Astrocyte of the hippocampus (primary cell): ENCODE measurements around the gene ATP2B3.
A peak's percentile ranks its signal among the peaks of the same experiment; 100 is the strongest.

Experiments
- DNase-seq: peaks from one replicate; pipeline ENCODE4 v3.0.0; 2011; ENCODE audit warnings: low read depth, low spot score

ATP2B3 gene

DNA sequence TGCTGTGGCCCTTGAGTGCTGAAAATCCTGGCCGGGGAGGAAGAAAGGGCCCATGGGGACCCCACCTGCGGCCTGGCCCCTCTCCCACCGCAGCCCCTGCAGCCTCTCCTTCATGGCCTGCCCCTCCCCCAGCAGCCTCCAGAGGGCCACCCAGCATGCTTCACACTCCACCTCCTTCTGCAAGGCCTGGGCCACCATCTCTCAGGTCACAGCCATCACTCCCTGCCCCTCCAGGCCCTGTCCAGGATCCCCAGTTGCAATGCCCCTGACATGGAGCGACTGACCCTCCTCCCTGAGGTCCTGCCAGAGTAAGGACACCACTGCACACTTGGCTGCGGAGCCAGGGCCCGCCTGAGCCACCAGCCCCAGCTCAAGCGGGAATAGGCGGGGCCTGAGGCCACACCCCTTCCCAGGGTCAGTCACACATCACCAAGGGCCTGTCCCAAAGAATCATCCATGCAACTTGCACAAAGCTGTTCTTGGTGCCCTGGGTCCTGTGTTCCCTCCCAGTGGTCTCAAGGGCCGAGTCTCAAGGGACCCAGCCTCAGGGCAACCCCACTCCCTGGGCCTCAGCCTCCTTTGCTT is 48.6 kb downstream of the ATP2B3 start:
- DNase-seq, result no peak

DNA sequence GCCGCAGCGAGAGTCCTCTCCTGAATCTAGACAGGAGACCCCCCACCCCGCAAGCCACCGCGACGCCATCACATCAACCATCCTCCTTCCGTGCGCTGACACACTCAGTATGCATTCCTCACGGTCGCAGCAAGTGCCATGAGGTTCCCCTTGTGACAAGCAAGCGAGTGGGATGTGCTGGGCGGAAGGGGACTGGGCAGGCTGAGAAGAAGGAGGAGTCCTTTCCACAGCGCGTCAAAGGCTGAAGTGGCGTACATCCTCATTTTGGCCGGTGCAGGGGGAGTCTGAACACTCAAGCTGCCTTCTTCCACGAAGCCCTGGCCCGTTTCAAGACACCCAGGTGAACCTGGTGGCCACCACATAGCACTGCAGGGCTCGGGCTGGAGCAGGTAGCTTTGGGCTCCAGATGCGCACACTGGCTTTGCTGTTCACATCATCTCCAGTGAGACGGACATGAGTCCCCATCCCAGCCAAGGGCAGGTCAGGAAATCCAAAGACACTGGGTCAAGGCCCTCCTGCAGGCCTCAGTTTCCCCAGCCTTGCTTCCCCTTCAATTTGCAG is 51.1 kb downstream of the ATP2B3 start:
- DNase-seq, result no peak

DNA sequence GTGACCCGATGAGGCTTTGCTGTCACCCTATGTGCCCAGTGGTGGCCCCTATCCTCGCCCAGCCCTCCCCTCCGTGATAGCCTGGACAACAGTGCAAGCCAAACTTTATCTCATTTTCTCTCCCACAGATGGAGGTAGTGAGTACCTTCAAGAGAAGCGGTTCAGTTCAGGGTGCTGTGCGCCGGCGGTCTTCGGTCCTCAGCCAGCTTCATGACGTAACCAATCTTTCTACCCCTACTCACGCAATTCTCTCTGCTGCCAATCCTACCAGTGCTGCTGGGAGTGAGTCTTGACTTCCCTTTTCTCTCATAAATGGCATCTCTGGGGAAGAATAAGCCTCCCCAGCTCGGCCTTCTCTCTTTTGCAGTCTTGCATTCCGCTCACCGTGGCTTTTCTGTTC is 52.0 kb downstream of the ATP2B3 start:
- no peak for DNase-seq

DNA sequence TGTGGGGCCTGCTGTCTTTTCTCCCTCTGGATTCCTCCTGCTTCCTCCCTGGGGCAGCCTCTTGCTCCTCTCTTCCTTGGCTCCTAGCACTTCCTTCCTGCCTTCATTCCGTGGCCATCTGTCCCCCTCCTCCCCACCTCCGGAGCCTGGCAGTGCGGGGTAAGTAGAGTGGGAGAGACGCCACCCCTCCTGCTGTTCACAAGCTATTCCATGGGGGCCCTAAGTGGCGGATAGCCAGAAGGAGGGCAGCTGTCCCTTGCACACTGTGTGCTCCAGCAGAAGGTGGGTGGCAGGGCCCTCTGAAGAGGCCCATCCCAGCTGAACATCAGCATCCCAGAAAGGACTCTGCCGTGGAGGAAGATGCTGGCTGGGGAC is 54.1 kb downstream of the ATP2B3 start:
- no peak for DNase-seq

DNA sequence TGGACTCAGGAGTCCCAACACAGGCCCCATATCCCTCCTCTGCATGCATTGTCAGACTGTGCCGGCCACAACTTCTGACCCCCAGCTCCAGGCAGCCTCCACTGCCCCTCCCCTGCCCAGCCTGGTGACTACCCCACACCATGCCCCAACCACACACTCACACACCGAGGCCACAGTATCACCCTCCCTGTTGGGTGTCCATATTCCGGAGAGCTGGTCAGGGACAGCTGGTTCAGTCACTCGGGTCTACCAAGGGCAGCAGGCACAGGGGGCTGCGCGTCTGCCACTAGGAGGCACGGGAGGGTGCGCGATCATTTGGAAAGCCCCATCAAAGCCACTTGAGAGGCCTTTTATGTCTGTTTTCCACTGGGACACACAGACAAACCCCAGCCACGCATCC is 55.2 kb downstream of the ATP2B3 start:
- no peak for DNase-seq

DNA sequence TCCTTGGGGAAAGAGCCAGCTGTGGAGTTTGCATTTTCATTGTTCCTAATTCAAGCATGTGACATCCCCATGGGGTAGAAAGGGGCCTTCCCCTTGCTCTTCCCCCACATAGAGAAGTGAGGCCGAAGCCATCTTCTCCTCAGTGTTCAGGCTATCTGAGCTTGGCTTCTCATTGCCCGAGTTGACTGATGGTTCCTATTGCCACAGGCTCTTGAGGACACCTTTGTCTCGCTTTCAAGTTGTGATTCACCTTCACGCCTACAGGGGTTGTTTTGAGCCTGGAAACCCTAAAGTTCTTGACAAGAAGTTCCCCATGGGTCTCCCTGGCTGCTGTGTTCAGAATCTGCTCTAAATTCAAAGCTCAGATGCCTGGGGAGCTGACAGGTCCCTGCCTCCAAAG is 56.5 kb downstream of the ATP2B3 start:
- no peak for DNase-seq

DNA sequence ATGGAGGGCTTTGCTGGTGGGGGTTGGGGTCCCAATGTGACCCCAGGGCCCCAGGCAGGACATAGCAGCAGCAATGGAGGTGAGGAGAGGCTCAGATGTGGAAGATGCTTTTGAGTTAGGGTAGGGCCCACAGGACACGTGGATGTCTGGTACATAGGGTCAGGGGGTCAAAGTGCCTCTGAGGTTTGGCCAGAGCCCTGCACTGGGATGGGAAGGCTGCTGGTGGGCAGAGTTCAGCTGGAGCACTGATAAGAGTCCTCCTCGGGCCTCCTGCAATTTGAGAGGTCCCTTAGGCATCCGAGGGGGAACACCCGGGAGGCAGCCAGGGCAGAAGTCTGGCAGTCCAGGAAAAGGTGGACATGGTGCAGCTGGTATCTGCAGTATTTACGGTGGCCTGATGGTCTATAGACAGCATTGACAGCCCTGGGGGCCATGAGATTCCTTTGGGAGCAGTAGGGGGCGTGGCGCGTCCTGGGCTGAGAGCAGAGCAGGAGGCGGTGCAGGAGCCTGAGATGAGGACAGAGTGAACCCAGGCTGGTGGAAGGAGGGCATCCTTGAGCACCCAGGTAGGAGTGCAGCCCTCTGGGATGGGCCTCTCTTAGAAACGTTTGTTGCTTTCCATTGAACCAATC is 58.9 kb downstream of the ATP2B3 start:
- DNase-seq, result no peak

DNA sequence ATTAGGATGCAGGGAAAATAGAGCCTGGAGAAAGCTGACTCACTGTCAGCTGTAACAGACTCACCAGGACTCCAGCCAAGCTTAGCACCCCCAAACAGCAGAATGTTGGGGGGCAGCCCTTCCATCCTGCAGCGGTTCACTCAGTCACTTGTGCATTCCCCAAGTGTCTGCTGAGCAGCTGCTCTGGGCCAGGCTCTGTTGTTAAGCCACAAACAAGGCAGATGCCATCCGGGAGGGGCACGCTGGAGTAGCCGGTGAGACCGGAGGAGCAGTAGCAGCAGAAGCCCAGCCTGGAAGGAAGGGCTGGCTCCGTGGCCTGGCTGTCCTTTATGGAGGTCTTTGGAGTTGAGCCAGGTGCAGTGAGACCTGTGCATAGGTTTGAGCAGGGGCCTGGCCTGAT is 59.5 kb downstream of the ATP2B3 start:
- DNase-seq, result no peak

DNA sequence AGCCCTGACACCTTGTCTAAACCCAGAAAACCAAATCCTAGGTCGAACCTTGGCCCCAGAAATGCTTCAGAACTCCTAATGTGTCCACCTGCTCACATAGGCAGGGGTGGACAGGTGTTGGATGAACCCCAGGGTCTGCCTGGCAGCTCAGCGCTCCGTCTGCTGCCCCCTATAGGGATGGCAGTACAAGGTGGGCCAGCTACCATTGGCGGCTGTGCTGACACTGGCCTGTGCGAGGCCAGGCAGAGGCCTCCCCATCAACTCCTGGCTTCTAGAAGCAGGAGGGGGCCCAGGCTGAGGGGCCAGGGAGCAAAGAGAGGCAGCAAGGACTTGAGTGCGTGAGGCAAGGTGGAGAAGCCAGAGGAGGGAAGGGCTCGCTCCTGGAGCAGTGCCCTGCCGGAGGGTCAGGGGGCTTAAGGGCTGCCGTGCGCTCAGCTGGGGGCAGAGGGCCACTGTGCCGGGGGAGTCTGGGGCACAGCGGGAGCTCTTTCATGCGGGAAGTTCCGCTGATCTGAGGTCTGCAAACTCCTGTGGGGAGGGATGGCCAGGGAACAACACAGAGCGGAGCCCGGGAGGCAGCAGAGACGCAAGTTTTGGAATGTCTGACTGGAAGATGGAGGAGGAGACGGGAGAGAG is 60.9 kb downstream of the ATP2B3 start:
- DNase-seq, result no peak

DNA sequence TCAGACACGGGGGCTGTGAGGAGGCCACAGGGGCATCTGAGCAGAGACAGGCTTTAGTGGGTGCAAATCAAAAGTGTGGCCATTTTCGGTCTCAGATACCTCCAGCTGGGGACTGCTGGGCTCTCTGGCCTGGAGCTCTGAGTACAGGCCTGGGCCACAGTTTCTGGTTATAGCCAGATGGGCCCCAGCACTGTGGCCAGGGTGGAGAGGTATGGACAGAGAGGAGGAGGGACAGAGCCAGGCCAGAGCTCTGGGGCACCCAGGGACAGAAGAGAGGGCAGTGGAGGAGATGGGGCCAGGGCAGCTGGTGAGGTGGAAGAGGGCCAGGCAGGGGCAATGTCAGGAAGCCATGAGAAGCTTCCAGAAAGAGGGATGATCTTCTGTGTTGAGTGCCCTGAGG is 61.4 kb downstream of the ATP2B3 start:
- DNase-seq, result no peak

DNA sequence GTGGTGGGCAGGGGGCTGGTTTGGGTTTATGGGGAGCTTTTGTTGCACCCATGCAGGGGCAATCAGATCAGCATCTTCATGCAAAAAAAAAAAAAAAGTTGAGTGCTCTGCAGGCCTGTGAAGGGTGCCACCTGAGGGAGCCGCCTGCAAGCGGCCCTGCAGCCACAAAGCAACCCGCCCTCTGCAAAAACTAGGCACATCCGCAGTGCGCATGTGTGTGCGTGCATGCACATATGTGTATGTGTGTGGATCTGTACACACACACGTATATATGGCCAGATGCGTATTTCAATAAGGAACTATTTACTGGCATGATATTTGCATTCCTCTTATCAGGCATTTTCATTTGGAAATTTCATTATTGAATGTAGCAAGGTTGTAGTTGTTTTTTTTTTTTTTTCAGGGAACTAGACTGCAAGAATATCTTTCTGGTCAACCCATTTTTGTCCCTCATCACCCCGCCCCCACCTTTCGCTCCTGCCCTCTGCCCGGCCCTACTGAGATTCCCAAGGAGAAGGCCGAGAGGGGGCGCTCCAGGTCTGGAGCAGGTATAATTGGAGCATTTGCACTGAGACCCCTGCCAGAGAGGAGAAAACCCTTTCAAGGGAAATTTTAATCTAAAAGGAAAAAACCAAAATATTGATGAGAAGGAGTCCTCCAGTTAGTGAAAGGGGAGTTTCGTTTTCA is 63.4 kb downstream of the ATP2B3 start:
- DNase-seq, result no peak

DNA sequence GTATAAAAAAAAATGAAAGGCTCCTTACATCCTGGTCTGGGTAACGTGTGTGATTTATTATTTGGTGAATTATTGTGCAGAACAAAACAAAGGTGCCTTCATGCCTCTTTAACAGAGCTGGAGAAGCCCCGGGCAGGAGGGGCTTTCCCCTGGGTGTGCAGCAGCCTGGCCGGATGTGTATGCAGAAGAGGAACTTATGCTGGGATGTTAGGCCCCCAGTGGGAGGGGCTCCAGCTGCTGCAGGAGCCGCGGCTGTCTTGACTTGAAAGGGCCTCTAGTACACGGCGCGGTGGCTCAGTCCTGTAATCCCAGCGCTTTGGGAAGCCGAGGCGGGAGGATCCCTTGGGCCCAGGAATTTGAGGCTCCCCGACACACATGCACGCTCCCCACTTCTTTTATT is 65.5 kb downstream of the ATP2B3 start:
- DNase-seq, result peak; percentile 28

DNA sequence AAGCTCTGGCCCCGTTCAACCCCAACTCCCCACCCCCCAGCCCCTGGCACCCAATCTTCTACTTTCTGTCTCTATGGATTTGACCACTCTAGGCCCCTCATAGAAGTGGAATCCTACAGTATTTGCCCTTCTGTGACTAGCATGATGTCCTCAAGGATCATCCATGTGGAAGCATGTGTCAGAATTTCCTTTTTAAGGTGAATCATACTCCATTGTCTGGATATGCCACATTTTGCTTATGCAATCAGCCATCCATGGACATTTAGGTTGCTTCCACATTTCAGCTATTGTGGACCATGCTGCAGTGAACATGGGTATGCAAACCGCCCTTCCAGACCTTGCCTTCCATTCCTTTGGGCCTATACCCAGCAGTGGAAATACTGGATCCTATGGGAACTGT is 66.0 kb downstream of the ATP2B3 start:
- DNase-seq, result no peak

DNA sequence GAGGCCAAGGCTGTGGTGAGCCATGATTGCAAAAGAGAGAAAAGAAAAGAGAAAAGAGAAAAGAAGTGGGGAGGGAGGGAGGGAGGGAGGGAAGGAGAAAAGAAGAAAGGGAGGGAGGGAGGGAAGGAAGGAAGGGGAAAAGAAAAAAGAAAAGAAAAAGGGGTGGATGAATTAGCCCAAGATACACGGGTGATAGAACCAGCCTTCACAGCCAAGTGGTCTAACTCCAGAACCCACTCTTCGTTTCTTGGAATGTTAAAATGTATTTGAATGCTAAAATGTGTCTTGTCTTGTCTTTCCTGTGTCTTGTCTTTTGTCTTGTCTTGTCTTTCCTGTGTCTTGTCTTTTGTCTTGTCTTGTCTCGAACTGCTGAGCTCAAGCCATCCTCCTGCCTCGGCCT is 68.4 kb downstream of the ATP2B3 start:
- no peak for DNase-seq

DNA sequence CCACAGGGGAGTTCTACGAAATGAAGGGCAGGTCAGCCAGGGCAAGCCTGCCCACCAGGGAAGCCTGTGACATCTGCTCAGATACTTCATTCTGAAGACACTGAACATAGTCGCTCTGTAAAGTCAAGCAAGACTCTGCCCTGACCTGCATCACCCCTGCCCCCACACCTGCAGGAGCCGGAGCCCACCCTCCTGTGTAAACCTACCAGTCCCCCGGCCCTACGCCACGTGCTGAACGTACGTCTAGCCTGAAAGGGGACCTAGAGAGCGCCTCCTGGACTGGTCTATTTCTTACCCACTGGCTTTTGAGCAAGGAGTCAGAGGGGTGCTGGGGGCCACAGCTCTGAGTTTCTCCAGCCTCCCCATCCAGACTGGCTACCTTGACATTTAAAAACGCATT is 69.9 kb downstream of the ATP2B3 start:
- no peak for DNase-seq

DNA sequence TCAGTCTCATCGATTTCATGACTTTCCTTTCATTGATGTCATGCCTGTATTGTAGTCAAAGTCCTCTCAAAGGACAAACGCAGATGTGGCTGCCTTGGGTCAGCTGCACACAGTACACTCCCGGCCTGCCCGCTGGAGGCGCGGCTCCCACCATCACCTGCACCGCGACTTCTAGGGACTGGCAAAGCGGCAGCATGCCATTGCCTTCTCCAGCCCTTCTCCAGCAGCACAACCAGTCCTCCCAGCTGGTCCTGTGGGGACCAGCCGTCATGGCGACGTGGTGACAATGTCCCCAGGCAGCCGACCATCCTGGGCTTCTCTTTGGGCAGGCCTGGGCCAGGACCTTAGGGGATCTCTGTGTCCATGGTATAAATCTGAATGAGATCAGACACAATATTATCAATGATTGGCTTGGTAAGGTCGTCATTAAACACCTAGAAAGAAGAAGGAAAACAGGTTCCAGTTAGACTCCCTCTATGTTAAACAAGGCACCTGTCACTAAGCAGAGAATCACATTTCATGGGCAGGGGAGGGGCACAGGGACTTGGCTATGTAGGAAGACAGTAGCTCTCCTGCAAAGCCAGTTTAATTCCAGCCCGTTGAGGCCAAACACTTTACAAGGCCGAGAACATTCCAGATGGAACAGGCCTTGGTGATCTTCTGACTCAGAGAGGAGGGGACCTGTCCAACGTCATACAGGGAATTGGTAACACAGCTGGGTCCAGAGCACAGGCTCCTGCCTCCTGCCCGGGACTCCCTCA is 70.8 kb downstream of the ATP2B3 start:
- DNase-seq, result no peak

DNA sequence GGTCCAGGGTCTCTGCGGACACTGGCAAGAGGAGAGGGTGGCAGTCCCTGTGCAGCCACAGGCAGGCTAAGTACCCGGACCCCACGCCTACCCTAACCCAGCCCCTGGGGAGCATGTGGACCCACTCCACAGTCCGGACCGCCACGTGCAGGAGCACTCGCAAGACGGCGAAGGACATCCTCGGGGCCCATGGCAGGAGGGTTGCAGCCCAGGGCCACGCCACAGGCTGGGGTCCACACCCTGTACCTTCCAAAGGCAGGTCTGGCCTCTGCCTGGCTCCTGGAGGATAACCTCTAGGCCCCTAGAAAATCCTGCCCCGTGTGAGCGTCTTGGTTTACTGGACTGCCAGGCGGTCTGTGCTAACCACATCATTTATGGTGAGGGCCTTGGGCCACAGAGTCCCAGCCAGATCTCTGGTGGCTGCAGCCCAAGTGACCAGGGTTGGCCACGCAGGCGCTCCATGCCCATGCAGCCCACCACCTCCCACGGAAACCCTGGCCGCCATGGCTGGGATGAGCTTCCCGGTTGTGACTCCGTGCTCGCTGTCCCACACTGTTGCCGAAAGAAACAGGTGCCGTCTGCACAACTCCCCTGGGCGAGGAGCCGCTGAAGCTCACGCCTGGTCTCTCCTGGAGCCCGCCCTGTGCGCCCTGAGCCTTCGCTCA is 71.5 kb downstream of the ATP2B3 start:
- no peak for DNase-seq

DNA sequence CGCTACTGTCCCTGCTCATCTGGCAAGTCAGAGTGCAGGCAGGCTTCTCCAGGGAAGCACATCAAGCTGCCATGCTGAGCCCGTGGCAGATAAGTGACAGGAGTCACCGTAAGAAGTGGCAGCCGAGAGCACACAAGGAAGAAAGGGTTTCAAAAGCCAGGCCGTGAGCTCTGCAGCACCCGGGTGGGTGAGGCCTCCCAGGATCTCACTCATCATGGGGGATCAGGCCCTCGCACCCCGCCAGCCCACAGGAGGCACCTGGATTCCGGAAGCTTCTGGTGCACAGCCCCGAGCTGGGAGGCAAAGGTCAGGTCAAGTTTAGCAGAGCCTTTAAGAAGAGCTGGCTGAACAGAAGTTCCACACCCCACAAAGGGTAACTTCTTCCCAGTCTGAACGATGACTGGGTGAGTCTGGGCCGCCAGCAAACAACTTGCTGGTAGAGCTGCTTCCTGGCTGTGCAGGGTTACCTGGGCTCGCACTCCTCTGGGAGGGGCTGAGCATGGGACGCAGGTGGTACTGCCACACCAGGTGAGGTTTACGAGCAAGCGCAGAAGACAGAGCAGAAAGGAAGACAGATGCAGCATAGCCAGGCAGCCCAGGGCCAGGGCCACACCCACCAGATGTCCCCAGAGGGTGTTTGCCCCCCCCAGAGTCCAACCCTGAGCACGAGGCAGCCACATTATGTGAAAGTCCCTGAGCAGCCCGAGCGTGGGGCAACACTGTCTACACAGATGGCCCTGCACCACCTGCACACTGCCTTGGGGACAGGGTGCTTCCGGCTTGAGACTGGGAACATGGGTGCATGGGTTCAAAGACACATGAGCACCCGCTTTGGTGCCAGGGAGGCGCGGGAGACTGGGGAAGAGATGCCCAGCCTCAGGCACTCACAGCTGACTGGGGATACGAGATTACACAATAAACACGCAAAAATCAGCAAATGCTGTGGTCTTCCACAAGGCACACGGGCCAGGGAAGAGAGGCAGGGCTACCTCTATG is 73.8 kb downstream of the ATP2B3 start:
- DNase-seq, result no peak

DNA sequence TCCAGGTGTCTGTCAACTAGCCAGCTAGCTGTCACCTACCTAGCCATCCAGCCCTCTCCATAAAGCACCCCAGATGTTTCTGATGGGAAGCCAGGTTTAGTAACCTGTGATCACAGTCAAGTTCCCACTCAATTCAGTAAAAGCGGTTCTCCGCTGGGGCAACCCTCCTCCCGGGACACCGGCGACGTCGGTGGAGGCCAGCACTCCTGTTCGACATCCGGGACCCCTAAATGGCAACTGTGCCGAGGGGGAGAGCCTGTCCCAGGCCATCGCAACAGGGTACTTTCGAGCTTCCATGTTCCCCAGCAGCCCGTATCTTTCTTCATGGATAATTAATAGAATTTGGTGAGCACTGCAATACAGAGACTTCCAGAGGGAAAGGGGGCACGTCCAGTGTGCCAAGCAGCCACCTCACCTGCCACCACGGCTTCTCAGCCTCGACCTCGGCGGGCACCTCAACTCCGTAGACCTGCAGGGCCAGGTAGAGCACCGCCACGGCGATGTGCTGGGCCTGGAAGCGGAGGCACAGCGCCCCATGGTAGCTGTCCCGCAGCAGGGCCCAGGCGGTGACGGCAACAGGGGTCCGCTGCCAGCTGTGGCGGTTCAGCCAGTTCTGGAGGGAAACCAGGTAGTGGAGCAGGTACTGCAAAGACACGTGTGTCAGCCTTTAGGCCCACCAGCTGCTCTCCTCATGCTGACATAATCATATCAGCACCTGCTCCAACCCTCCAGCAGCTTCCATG is 74.8 kb downstream of the ATP2B3 start:
- no peak for DNase-seq
